Peyer's patch (tissue), 4 donors: ENCODE results near the gene DUSP7. TPM values are rescaled to one million over a fixed set of nuclear protein-coding genes. Genes with fewer than 3 reads are reported as not detected.

Experiments used
- DNase-seq, 3 donors: peaks; one replicate each; pipeline ENCODE4 v3.0.0-alpha.2; 2017 to 2019
- H3K27ac ChIP-seq, 4 donors: fragments of 200-600 bp; sonication (generic); one replicate each; pipeline ENCODE4 v1.5.1; 2016 to 2019
- H3K27me3 ChIP-seq, 2 donors: fragments of 200-600 bp; sonication (generic); one replicate each; pipeline ENCODE4 v1.5.1; 2019
- H3K36me3 ChIP-seq, 3 donors: fragments of 200-600 bp; sonication (generic); one replicate each; pipeline ENCODE4 v1.5.1; 2016 to 2019
- H3K4me1 ChIP-seq, 4 donors: fragments of 200-600 bp; sonication (generic); one replicate each; pipeline ENCODE4 v1.5.1; 2016 to 2019
- H3K4me3 ChIP-seq, 4 donors: fragments of 200-600 bp; sonication (generic); 1 replicate in 3 of 4; 2 replicates in 1 of 4; pipeline ENCODE4 v1.5.1; 2016 to 2019; ENCODE audit warnings: mild to moderate bottlenecking in 1 of 4
- H3K9me3 ChIP-seq, 4 donors: fragments of 200-600 bp; sonication (generic); one replicate each; pipeline ENCODE4 v1.5.1; 2016 to 2019; ENCODE audit warnings: mild to moderate bottlenecking in 1 of 4
- CTCF ChIP-seq, 6 experiments: fragments of 450-650 bp in 4 of 6; fragments of 200-600 bp in 2 of 6; sonication (generic) in 1 of 6; IDR thresholded peaks; one replicate each; pipeline ENCODE4 v1.5.1; 2017 to 2019; ENCODE audit warnings: antibody characterized with exemption in 6 of 6, mild to moderate bottlenecking in 3 of 6, moderate library complexity in 1 of 6
- POLR2A ChIP-seq, 2 donors: fragments of 450-650 bp; IDR thresholded peaks; one replicate each; pipeline ENCODE4 v1.5.1; 2017; ENCODE audit warnings: antibody characterized with exemption in 2 of 2, mild to moderate bottlenecking in 2 of 2, moderate library complexity in 2 of 2
- total RNA-seq, 4 donors: library from RNA; depleted of rRNA; stranded (reverse); fragments of >200 nt; gene quantifications; one replicate each; pipeline ENCODE4 v1.1.0, GENCODE V29; 2016

DUSP7 gene
- total RNA-seq, 4 donors from 2014 or later: 3.3 to 7.1 (median 6.0) TPM

- TF ChIP-seq POLR2A (IDR thresholded peaks at IDR 0.05) (no peak), CTCF (IDR thresholded peaks at IDR 0.05) (no peak)
- H3K9me3 ChIP-seq: no peaks in the 10 kb centered on the region
- H3K4me1 ChIP-seq: peaks cover 0 to 15% (median 0%) of the 10 kb centered on the region in 4 donors
- no peaks in the 10 kb centered on the region for H3K27me3 ChIP-seq
- H3K36me3 ChIP-seq: no peaks in the 10 kb centered on the region
- no peak for DNase-seq
- H3K4me3 ChIP-seq: no peak overlapping the region
- no peak overlapping the region for H3K27ac ChIP-seq
These were observed 49.1 kb downstream of the DUSP7 start for GRCh38 chr3:52007291-52007690.

- no peaks in the 10 kb centered on the region for H3K36me3 ChIP-seq
- TF ChIP-seq CTCF (IDR thresholded peaks at IDR 0.05) (no peak), POLR2A (IDR thresholded peaks at IDR 0.05) (no peak)
- no peak for DNase-seq
These were observed 49.6 kb downstream of the DUSP7 start for GRCh38 chr3:52006820-52007133.

GRCh38 chr3:52006017-52006819, 50.2 kb downstream of the DUSP7 start:
- TF ChIP-seq POLR2A (IDR thresholded peaks at IDR 0.05): no peak
- DNase-seq: no peak
- no peaks in the 10 kb centered on the region for H3K36me3 ChIP-seq
- H3K4me3 ChIP-seq: no peak overlapping the region
- no peaks in the 10 kb centered on the region for H3K27me3 ChIP-seq
- H3K9me3 ChIP-seq: no peaks in the 10 kb centered on the region
- H3K27ac ChIP-seq: peak overlapping the region in 2 of 4 donors; percentile 3 to 4
- peaks cover 0 to 19% (median 3%) of the 10 kb centered on the region in 4 donors for H3K4me1 ChIP-seq

More at GRCh38 chr3:52006820-52007133, 49.6 kb downstream of the DUSP7 start:
- H3K4me1 ChIP-seq: peaks cover 0 to 15% (median under 1%) of the 10 kb centered on the region in 4 donors
- H3K27ac ChIP-seq: no peak overlapping the region
- no peaks in the 10 kb centered on the region for H3K9me3 ChIP-seq
- no peak overlapping the region for H3K4me3 ChIP-seq
- H3K27me3 ChIP-seq: no peaks in the 10 kb centered on the region

GRCh38 chr3:52005571-52005986, 50.8 kb downstream of the DUSP7 start:
- DNase-seq: no peak
- no peaks in the 10 kb centered on the region for H3K27me3 ChIP-seq
- no peaks in the 10 kb centered on the region for H3K9me3 ChIP-seq
- H3K36me3 ChIP-seq: no peaks in the 10 kb centered on the region
- no peak overlapping the region for H3K4me3 ChIP-seq
- H3K4me1 ChIP-seq: peaks cover 0 to 19% (median 3%) of the 10 kb centered on the region in 4 donors
- TF ChIP-seq CTCF (IDR thresholded peaks at IDR 0.05) (no peak), POLR2A (IDR thresholded peaks at IDR 0.05) (no peak)
- peak overlapping the region in 2 of 4 donors; percentile 3 to 4 for H3K27ac ChIP-seq

- no peak for DNase-seq
- no peak for TF ChIP-seq CTCF (IDR thresholded peaks at IDR 0.05)
- TF ChIP-seq POLR2A (IDR thresholded peaks at IDR 0.05): no peak
- no peaks in the 10 kb centered on the region for H3K9me3 ChIP-seq
- H3K36me3 ChIP-seq: no peaks in the 10 kb centered on the region
- H3K27me3 ChIP-seq: no peaks in the 10 kb centered on the region
- no peak overlapping the region for H3K4me3 ChIP-seq
- H3K4me1 ChIP-seq: peaks cover 0 to 19% (median 3%) of the 10 kb centered on the region in 4 donors
- H3K27ac ChIP-seq: peak overlapping the region in 2 of 4 donors; percentile 3 to 4
These were observed 51.4 kb downstream of the DUSP7 start for GRCh38 chr3:52004906-52005395.

GRCh38 chr3:52004163-52004787, 52.1 kb downstream of the DUSP7 start:
- peaks cover 0 to 19% (median 3%) of the 10 kb centered on the region in 4 donors for H3K4me1 ChIP-seq
- H3K9me3 ChIP-seq: no peaks in the 10 kb centered on the region
- H3K4me3 ChIP-seq: no peak overlapping the region
- H3K36me3 ChIP-seq: no peaks in the 10 kb centered on the region
- no peak for DNase-seq
- no peaks in the 10 kb centered on the region for H3K27me3 ChIP-seq
- TF ChIP-seq CTCF (IDR thresholded peaks at IDR 0.05): peak in 1 of 6 experiments; percentile 22
- TF ChIP-seq POLR2A (IDR thresholded peaks at IDR 0.05): no peak
- H3K27ac ChIP-seq: no peak overlapping the region
